Right lobe of liver (tissue), 6 donors: ENCODE results near the gene IFI16. TPM values are rescaled to one million over a fixed set of nuclear protein-coding genes. Genes with fewer than 3 reads are reported as not detected.
"Not testable (repeated sequence)": the region's sequence is repeated elsewhere in the genome, so short reads cannot be mapped to it uniquely, and the experiment has no call there.

Experiments
- ATAC-seq, 4 donors: fragments of 200-7000 bp; cut with Tn5 transposase; one replicate each; pipeline ENCODE4 v1.9.1; 2020; ENCODE audit warnings: mild to moderate bottlenecking in 4 of 4, moderate library complexity in 4 of 4
- DNase-seq, 3 donors: peaks; one replicate each; pipeline ENCODE4 v3.0.0-alpha.2; 2020
- H3K27ac ChIP-seq, 3 donors: fragments of 200-600 bp; one replicate each; pipeline ENCODE4 v1.8.0; 2022
- H3K27me3 ChIP-seq, 2 donors: fragments of 200-600 bp; one replicate each; pipeline ENCODE4 v1.8.0; 2022
- H3K36me3 ChIP-seq, 4 donors: fragments of 200-600 bp; sonication (generic) in 1 of 4; one replicate each; pipeline versions ENCODE4 v1.5.1 to v1.8.0; 2017 to 2022; ENCODE audit warnings: control low read depth in 1 of 4
- H3K4me1 ChIP-seq, 4 donors: fragments of 200-600 bp; sonication (generic) in 1 of 4; one replicate each; pipeline versions ENCODE4 v1.5.1 to v1.8.0; 2017 to 2022; ENCODE audit warnings: control low read depth in 1 of 4
- H3K4me3 ChIP-seq, 3 donors: fragments of 200-600 bp; one replicate each; pipeline ENCODE4 v1.8.0; 2022
- H3K9me3 ChIP-seq, 4 donors: fragments of 200-600 bp; sonication (generic) in 1 of 4; one replicate each; pipeline versions ENCODE4 v1.5.1 to v1.8.0; 2017 to 2022; ENCODE audit warnings: control low read depth in 1 of 4
- CTCF ChIP-seq, 4 donors: fragments of 200-600 bp in 3 of 4; fragments of 450-650 bp in 1 of 4; IDR thresholded peaks; one replicate each; pipeline versions ENCODE4 v1.5.1 to v1.8.0; 2016 to 2022; ENCODE audit warnings: antibody characterized with exemption in 4 of 4, mild to moderate bottlenecking in 2 of 4
- POLR2A ChIP-seq: fragments of 450-650 bp; IDR thresholded peaks from one replicate; pipeline ENCODE4 v1.6.1; 2017; ENCODE audit warnings: antibody characterized with exemption, mild to moderate bottlenecking
- WGBS: methylation state at CpG from one replicate; pipeline ENCODE4 v1.1.6; 2018; ENCODE audit warnings: low coverage, low lambda C conversion rate; ENCODE audit not compliant: insufficient coverage; ENCODE audit errors: missing lambda C conversion rate; 5-methylcytosine and 5-hydroxymethylcytosine counted together
- intact Hi-C, 2 donors: fragments of 100-400 bp; cut with DNase I; formaldehyde crosslinking; loops; one replicate each; pipeline versions ENCODE4 v1.11.2 to v1.14.1; 2022
- total RNA-seq, 6 experiments: library from RNA; depleted of rRNA in 2 of 6; stranded (reverse); fragments of >200 nt in 2 of 6; fragmentation: NEBNext Ultra II Directional in 3 of 6; extraction: Animal tissue kit (Norgen Biotek cat#: 25700) in 3 of 6; gene quantifications; one replicate each; pipeline versions ENCODE4 v1.1.0 to v1.2.4, GENCODE V29; 2016 to 2023
- donor health status: DM: no; HTN: yes; CAD: no.
- donor health status: DM: no; HTN: no; CAD: no.
- donor health status: DM: no; HTN: no; CAD: no.
- donor health status: DM: no; HTN: yes; CAD: no.
- donor health status: DM: no; HTN: yes; CAD: no.

IFI16 gene
- total RNA-seq, 6 experiments from 2014 or later = 3.3 to 20.3 (median 9.1) TPM

DNA sequence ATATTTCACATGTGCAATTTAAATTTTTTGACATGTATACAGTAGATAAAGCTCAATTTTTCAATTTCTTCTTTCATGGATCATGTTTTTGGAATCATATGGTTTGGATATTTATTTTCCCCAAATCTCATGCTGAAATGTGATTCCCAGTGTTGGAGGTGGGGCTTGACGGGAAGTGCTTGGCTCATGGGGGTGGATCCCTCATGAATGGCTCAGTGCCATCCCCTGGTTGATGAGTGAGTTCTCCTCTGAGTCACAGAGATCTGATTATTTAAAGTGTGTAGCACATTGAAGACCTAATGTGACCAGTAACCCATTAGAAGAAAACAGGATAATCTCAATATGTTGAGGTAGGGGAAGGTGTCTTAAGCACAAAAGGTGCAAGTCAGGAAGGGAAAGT, 9.1 kb upstream of the IFI16 start:
- H3K27me3 ChIP-seq = no peaks in the 10 kb centered on the region
- peak overlapping the region; percentile 57 to 80 (median 65) for H3K27ac ChIP-seq
- no peaks in the 10 kb centered on the region for H3K9me3 ChIP-seq
- H3K36me3 ChIP-seq = no peaks in the 10 kb centered on the region
- intact Hi-C loops = no loop called here
- peaks cover 0 to 14% (median 0%) of the 10 kb centered on the region in 4 donors for H3K4me1 ChIP-seq
- H3K4me3 ChIP-seq = peak overlapping the region; percentile 12 to 39 (median 18)
- TF ChIP-seq POLR2A (no peak), CTCF (IDR thresholded peaks at IDR 0.05) (no peak)
- 5% methylated on average over 1 of the region's 1 CpG for WGBS
- ATAC-seq (peak; percentile 72 to 82 (median 78)), DNase-seq (peak; percentile 61 to 81 (median 74))

DNA sequence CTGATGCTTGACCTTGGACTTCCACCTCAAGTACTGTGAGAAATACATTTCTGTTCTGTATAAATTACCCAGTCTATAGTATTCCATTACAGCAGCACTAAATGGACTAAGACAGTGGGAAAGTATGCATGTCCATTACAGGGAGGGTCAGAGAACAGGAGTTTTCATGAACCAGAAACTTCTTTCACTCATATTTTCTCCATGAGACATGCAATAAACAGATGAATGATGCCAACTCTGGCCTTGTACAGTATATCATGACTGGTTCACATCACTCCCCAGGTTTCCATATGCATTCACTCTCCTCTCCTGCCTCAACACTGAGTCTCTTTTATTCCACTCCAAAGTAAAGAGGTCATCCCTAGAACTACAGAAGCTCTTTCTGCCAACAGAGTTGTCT, 4.5 kb upstream of the IFI16 start:
- TF ChIP-seq CTCF (IDR thresholded peaks at IDR 0.05) = no peak
- TF ChIP-seq POLR2A = no peak
- no peak for ATAC-seq
- no peaks in the 10 kb centered on the region for H3K9me3 ChIP-seq
- H3K27ac ChIP-seq = peak overlapping the region in 1 of 3 donors; percentile 33
- no peak overlapping the region for H3K4me3 ChIP-seq
- intact Hi-C loops = no loop called here
- DNase-seq = no peak
- peaks cover 0 to 10% (median 0%) of the 10 kb centered on the region in 4 donors for H3K4me1 ChIP-seq
- no peaks in the 10 kb centered on the region for H3K27me3 ChIP-seq
- no peaks in the 10 kb centered on the region for H3K36me3 ChIP-seq

GRCh38 chr1:159005676-159006075, 4.0 kb upstream of the IFI16 start:
- ATAC-seq = peak; percentile 33 to 55 (median 35)
- DNase-seq = peak in 1 of 3 donors; percentile 22
- no peak overlapping the region for H3K4me3 ChIP-seq
- no peaks in the 10 kb centered on the region for H3K36me3 ChIP-seq
- peak overlapping the region in 1 of 3 donors; percentile 33 for H3K27ac ChIP-seq
- no peaks in the 10 kb centered on the region for H3K9me3 ChIP-seq
- H3K4me1 ChIP-seq = peaks cover 0 to 9% (median 0%) of the 10 kb centered on the region in 4 donors
- WGBS = 17% methylated on average over 6 of the region's 6 CpGs
- no peaks in the 10 kb centered on the region for H3K27me3 ChIP-seq
- intact Hi-C loops = no loop called here
- TF ChIP-seq CTCF (IDR thresholded peaks at IDR 0.05) (no peak), POLR2A (no peak)

- DNase-seq, intact Hi-C loops, H3K36me3 ChIP-seq, H3K4me3 ChIP-seq, H3K9me3 ChIP-seq, ATAC-seq, H3K4me1 ChIP-seq, H3K27me3 ChIP-seq: not testable (repeated sequence)
- 21% methylated on average over 11 of the region's 11 CpGs for WGBS
- H3K27ac ChIP-seq = peak overlapping the region in 1 of 3 donors; percentile 33
These were observed 3.4 kb upstream of the IFI16 start for GRCh38 chr1:159006210-159006807.

GRCh38 chr1:159007726-159008125, 2.0 kb upstream of the IFI16 start:
- ATAC-seq (no peak), DNase-seq (no peak)
- Histone ChIP-seq H3K36me3 (no peaks in the 10 kb centered on the region), H3K27me3 (no peaks in the 10 kb centered on the region), H3K27ac (no peak overlapping the region), H3K4me1 (peaks cover 0 to 4% (median 0%) of the 10 kb centered on the region in 4 donors), H3K9me3 (no peaks in the 10 kb centered on the region), H3K4me3 (no peak overlapping the region)
- TF ChIP-seq CTCF (IDR thresholded peaks at IDR 0.05) (no peak), POLR2A (no peak)
- intact Hi-C loops = no loop called here
